A549 (cell line): Measurements from ENCODE around the gene CYP19A1.

Experiments used
- CTCF ChIP-seq: fragments of >200 bp; sonication (Bioruptor Twin); formaldehyde crosslinking; IDR thresholded peaks from 3 replicates; pipeline ENCODE4 v1.5.1; 2016
- JUN ChIP-seq, 2 experiments: fragments of >200 bp; sonication (Bioruptor Twin); formaldehyde crosslinking; IDR thresholded peaks; 2 replicates in 1 of 2; 3 replicates in 1 of 2; pipeline ENCODE4 v1.6.1; 2016 to 2017
- JUNB ChIP-seq: fragments of >200 bp; sonication (Bioruptor Twin); formaldehyde crosslinking; IDR thresholded peaks from 2 replicates; pipeline ENCODE4 v1.6.1; 2016
- MAZ ChIP-seq: fragments of 150-350 bp; IDR thresholded peaks from 2 replicates; pipeline ENCODE4 v1.6.1; 2014; ENCODE audit warnings: antibody characterized with exemption, low read depth, low read length, borderline replicate concordance
- POLR2AphosphoS2 ChIP-seq: conservative IDR thresholded peaks from 2 replicates; pipeline ENCODE4 v1.6.1; 2012; ENCODE audit warnings: low read length, improper control_type of control experiment, inconsistent platforms
- REST ChIP-seq: fragments of 200-600 bp; sonication (generic); IDR thresholded peaks from 2 replicates; pipeline ENCODE4 v1.6.1; 2016; ENCODE audit warnings: antibody characterized with exemption, mild to moderate bottlenecking, moderate library complexity
- SMC3 ChIP-seq: fragments of >200 bp; sonication (Bioruptor Twin); formaldehyde crosslinking; IDR thresholded peaks from 3 replicates; pipeline ENCODE4 v1.6.1; 2018; ENCODE audit warnings: inconsistent platforms
- TF ChIP-seq, protein P1 (sequence below): fragments of 450-650 bp; IDR thresholded peaks from 2 replicates; pipeline ENCODE4 v1.6.1; 2014; ENCODE audit warnings: antibody characterized with exemption

DNA sequence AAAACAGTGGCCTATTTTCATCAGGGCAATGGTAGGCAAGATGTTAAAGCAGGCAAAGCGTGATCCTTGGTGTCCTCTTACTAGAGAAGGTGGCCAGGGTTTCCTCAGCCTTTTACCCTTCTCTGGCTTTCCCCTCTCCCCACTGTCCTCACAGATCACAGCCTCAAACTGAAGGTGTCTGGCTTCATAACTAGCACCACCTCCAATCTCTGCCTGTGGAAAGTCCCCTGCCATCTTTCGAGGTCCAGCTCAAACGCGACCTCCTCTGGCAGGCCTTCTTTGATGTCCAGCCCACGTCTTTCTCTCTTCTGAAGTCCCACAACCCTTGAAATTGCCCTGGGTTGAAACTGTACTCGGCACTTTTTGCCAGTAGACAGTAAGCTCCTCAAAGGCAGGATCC is 35.9 kb downstream of the CYP19A1 start:
- no peak for TF ChIP-seq JUN (IDR thresholded peaks at IDR 0.05)
- TF ChIP-seq POLR2AphosphoS2 = no peak
- TF ChIP-seq SMC3 = no peak
- no peak for TF ChIP-seq CTCF
- no peak for TF ChIP-seq JUNB
- TF ChIP-seq REST = no peak
- TF ChIP-seq, protein P1, sequence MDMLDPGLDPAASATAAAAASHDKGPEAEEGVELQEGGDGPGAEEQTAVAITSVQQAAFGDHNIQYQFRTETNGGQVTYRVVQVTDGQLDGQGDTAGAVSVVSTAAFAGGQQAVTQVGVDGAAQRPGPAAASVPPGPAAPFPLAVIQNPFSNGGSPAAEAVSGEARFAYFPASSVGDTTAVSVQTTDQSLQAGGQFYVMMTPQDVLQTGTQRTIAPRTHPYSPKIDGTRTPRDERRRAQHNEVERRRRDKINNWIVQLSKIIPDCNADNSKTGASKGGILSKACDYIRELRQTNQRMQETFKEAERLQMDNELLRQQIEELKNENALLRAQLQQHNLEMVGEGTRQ = no peak
- TF ChIP-seq MAZ = no peak
